Measurements from ENCODE around the gene TPPP. TPM values are rescaled to one million over a fixed set of nuclear protein-coding genes. Genes with fewer than 3 reads are reported as not detected.

TPPP gene
- total RNA-seq, 1 experiment from 2014 or later, result 0.18 TPM

DNA sequence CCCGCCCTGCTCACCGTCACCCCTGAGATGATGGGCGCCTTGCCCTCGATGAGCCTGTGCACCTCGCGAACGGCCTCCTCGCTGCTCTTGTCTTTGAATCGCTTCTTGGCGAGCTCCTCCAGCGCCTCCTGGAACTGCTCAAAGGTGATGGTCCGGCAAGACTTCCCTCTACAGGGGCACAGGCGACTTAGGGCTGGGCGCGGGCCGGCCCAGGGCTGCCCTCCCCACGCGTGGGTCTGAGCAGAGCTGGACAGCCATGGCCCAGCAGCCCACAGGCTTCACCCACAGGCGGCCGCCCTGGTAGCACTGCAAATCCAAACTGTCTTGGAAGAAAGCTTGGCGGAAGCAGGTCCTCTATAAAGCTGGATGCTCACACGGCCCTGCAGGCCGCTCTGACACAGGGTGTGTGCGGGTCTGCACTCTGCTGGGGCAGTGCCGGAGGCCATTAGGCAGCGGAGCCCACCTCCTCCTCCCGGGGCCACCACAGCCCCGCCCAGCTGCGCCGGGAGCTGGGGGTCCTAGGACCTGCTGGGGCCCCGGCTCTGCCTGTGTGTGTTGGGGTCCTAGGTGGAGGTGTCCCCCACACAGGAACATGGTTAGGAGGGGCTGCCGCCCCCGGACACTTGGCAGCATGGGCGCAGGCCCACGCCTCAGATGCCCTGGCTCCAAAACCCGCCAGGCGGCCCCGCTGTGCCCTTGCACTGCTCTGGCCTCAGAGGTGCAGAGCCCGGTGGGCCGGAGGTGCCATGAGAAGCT, 27.0 kb downstream of the TPPP start:
- Mint-ChIP-seq H3K27me3 (ENCODE audit: insufficient read depth, unreplicated experiment) (no peaks in the 10 kb centered on the region), H3K9me3 (ENCODE audit: unreplicated experiment) (peaks cover 3% of the 10 kb centered on the region), H3K36me3 (ENCODE audit: insufficient read depth, unreplicated experiment) (peaks cover 36% of the 10 kb centered on the region), H3K4me1 (ENCODE audit: low read depth, unreplicated experiment) (no peaks in the 10 kb centered on the region), H3K27ac (ENCODE audit: unreplicated experiment) (no peak overlapping the region), H3K4me3 (ENCODE audit: unreplicated experiment) (no peak overlapping the region)
- CTCF ChIA-PET, result no interaction called here
- no peaks in the 10 kb centered on the region for H3K27me3 ChIP-seq (replicated peaks; ENCODE audit: control insufficient read depth, insufficient read depth, low read length)
- H3K36me3 ChIP-seq (ENCODE audit: control insufficient read depth, insufficient read depth, low read length), result peaks cover 3% of the 10 kb centered on the region
- no TSS peak for BruUV-seq (replicated peaks)
- intact Hi-C loops (cut with micrococcal nuclease; ENCODE audit: unreplicated experiment), result no loop called here
- no peak overlapping the region for H3K4me3 ChIP-seq (ENCODE audit: low read depth, low read length)
- TF ChIP-seq, protein P1, sequence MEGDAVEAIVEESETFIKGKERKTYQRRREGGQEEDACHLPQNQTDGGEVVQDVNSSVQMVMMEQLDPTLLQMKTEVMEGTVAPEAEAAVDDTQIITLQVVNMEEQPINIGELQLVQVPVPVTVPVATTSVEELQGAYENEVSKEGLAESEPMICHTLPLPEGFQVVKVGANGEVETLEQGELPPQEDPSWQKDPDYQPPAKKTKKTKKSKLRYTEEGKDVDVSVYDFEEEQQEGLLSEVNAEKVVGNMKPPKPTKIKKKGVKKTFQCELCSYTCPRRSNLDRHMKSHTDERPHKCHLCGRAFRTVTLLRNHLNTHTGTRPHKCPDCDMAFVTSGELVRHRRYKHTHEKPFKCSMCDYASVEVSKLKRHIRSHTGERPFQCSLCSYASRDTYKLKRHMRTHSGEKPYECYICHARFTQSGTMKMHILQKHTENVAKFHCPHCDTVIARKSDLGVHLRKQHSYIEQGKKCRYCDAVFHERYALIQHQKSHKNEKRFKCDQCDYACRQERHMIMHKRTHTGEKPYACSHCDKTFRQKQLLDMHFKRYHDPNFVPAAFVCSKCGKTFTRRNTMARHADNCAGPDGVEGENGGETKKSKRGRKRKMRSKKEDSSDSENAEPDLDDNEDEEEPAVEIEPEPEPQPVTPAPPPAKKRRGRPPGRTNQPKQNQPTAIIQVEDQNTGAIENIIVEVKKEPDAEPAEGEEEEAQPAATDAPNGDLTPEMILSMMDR (IDR thresholded peaks at IDR 0.05; ENCODE audit: insufficient read depth in 1 of 2, low read depth in 1 of 2, low read length in 1 of 2, severe bottlenecking in 1 of 2, unreplicated experiment in 1 of 2), result no peak
- POLR2A ChIA-PET, result no interaction called here
- no peaks in the 10 kb centered on the region for H3K9me3 ChIP-seq
- H3K4me1 ChIP-seq, result no peaks in the 10 kb centered on the region; the same call in 1 of the 2 replicates
- no peak for DNase-seq

DNA sequence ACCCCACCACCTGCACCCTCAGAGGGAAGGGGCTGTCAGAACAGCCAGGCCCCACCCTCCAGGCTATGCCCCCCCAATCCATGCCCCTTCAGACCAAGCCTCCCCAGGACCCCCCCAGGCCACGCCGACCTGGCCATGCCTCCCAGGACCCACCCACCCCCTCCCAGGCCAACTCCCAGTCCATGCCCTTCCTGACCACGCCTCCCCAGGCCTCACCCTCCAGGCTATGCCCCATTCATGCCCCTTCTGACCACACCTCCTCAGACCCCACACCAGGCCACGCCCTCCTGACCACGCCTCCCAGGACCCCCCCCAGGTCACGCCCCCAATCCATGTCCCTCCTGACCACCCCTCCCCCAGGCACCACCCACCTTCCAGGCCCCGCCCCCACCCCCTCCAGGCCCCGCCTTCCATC, 27.6 kb downstream of the TPPP start:
- ChIA-PET CTCF (no interaction called here), POLR2A (no interaction called here)
- intact Hi-C loops (cut with micrococcal nuclease; ENCODE audit: unreplicated experiment), result no loop called here
- Histone ChIP-seq H3K4me1 (no peaks in the 10 kb centered on the region), H3K9me3 (no peaks in the 10 kb centered on the region), H3K27me3 (replicated peaks; ENCODE audit: control insufficient read depth, insufficient read depth, low read length) (no peaks in the 10 kb centered on the region), H3K4me3 (ENCODE audit: low read depth, low read length) (no peak overlapping the region), H3K36me3 (ENCODE audit: control insufficient read depth, insufficient read depth, low read length) (peaks cover 3% of the 10 kb centered on the region)
- H3K27ac Mint-ChIP-seq (ENCODE audit: unreplicated experiment), result no peak overlapping the region
- H3K9me3 Mint-ChIP-seq (ENCODE audit: unreplicated experiment), result peaks cover 6% of the 10 kb centered on the region
- H3K36me3 Mint-ChIP-seq (ENCODE audit: insufficient read depth, unreplicated experiment), result peaks cover 42% of the 10 kb centered on the region
- TF ChIP-seq, protein P1 (IDR thresholded peaks at IDR 0.05; ENCODE audit: insufficient read depth in 1 of 2, low read depth in 1 of 2, low read length in 1 of 2, severe bottlenecking in 1 of 2, unreplicated experiment in 1 of 2), result no peak
- H3K27me3 Mint-ChIP-seq (ENCODE audit: insufficient read depth, unreplicated experiment), result no peaks in the 10 kb centered on the region
- no peak for DNase-seq
- no peak overlapping the region for H3K4me3 Mint-ChIP-seq (ENCODE audit: unreplicated experiment)
- no TSS peak for BruUV-seq (replicated peaks)
- no peaks in the 10 kb centered on the region for H3K4me1 Mint-ChIP-seq (ENCODE audit: low read depth, unreplicated experiment)

DNA sequence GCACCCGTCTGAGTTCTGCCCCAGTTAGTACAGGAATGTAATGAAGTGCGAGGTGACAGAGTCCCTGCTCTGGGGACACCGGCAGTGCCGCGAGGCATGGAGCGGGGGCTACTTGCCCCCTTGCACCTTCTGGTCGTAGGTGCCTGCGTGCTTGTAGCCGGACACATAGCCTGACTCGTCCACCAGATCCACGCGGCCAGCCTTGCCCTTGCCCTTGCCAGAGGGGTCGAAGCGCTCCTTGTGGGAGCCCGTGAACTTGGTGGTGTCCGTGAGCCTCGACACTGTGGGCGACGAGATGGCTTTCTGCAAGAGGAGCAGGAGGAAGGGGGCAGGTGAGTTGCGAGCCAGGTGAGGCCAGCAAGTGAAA, 28.2 kb downstream of the TPPP start:
- POLR2A ChIA-PET, result no interaction called here
- Histone ChIP-seq H3K36me3 (ENCODE audit: control insufficient read depth, insufficient read depth, low read length) (peaks cover 3% of the 10 kb centered on the region), H3K4me1 (no peaks in the 10 kb centered on the region), H3K4me3 (ENCODE audit: low read depth, low read length) (no peak overlapping the region), H3K27me3 (replicated peaks; ENCODE audit: control insufficient read depth, insufficient read depth, low read length) (no peaks in the 10 kb centered on the region), H3K9me3 (no peaks in the 10 kb centered on the region)
- intact Hi-C loops (cut with micrococcal nuclease; ENCODE audit: unreplicated experiment), result no loop called here
- no TSS peak for BruUV-seq (replicated peaks)
- TF ChIP-seq, protein P1 (IDR thresholded peaks at IDR 0.05; ENCODE audit: insufficient read depth in 1 of 2, low read depth in 1 of 2, low read length in 1 of 2, severe bottlenecking in 1 of 2, unreplicated experiment in 1 of 2), result no peak
- H3K4me1 Mint-ChIP-seq (ENCODE audit: low read depth, unreplicated experiment), result no peaks in the 10 kb centered on the region
- peaks cover 6% of the 10 kb centered on the region for H3K9me3 Mint-ChIP-seq (ENCODE audit: unreplicated experiment)
- H3K27me3 Mint-ChIP-seq (ENCODE audit: insufficient read depth, unreplicated experiment), result no peaks in the 10 kb centered on the region
- H3K4me3 Mint-ChIP-seq (ENCODE audit: unreplicated experiment), result no peak overlapping the region
- peaks cover 48% of the 10 kb centered on the region for H3K36me3 Mint-ChIP-seq (ENCODE audit: insufficient read depth, unreplicated experiment)
- no peak for DNase-seq
- CTCF ChIA-PET, result no interaction called here
- H3K27ac Mint-ChIP-seq (ENCODE audit: unreplicated experiment), result no peak overlapping the region

Data from Caco-2 (cell line).